Measurements from ENCODE around the gene RNF141. TPM values are rescaled to one million over a fixed set of nuclear protein-coding genes. Genes with fewer than 3 reads are reported as not detected.

RNF141 gene
- total RNA-seq, 1 donor = 34.9 TPM

GRCh38 chr11:10480026-10480425, 61.0 kb downstream of the RNF141 start:
- no peak for TF ChIP-seq CTCF (IDR thresholded peaks at IDR 0.05; ENCODE audit: insufficient read depth, low read length)
- H3K4me3 ChIP-seq (ENCODE audit: low read depth, low read length) = no peak overlapping the region
- DNase-seq (ENCODE audit: low read depth) = no peak

DNA sequence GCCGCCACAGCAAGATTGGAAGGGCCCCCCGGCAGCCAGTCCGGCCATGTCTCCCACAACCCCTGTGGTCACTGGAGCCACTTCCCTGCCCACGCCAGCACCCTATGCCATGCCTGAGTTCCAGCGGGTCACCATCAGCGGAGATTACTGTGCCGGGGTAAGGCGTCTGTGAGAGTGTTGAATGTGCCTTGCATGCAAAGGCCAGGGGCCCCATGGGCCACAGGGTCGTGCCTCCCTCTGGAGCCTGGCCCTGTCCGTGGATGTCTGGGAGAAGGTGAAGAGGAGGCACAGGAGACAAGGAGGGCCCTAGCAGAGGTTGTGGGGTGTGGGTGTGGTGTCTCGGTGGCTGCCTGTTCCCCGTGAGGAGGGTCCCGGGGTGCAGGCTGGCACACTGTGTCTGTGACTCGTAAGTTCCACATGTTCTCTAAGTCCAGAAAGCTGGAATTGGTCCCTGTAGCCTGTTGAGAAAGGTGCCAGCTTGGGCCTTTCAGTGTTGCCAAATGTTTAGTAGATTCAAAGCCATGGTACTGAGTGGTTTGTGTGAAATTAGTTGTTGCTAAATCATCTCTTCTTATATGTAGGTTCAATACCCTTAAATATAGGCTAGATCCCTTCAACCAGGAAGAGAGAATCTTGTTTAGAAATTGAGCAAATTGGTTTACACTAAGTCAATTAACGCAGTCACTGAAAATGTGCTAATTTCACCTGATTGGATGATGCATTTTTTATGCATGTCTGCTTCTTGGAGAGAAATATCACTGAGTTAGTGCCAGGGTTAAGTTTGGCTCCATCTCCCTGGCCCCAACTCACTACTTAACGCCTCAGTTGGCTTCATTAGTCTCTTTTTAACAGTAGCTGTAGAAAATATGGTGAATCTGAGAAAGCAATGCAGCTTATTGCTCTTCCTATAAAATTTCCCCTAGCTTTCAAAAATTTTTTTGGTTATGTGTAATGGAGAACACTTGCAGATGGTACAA, 62.1 kb downstream of the RNF141 start:
- no peak for DNase-seq (ENCODE audit: low read depth)
- no peak for TF ChIP-seq CTCF (IDR thresholded peaks at IDR 0.05; ENCODE audit: insufficient read depth, low read length)

GRCh38 chr11:10478066-10478465, 62.9 kb downstream of the RNF141 start:
- TF ChIP-seq CTCF (IDR thresholded peaks at IDR 0.05; ENCODE audit: insufficient read depth, low read length) = no peak
- H3K4me3 ChIP-seq (ENCODE audit: low read depth, low read length) = no peak overlapping the region
- no peak for DNase-seq (ENCODE audit: low read depth)

More for the DNA sequence above, 62.1 kb downstream of the RNF141 start:
- H3K4me3 ChIP-seq (ENCODE audit: low read depth, low read length) = no peak overlapping the region

GRCh38 chr11:10477690-10478046, 63.3 kb downstream of the RNF141 start:
- DNase-seq (ENCODE audit: low read depth) = no peak
- no peak for TF ChIP-seq CTCF (IDR thresholded peaks at IDR 0.05; ENCODE audit: insufficient read depth, low read length)

GRCh38 chr11:10476927-10477689, 63.9 kb downstream of the RNF141 start:
- DNase-seq (ENCODE audit: low read depth) = no peak
- no peak overlapping the region for H3K4me3 ChIP-seq (ENCODE audit: low read depth, low read length)
- TF ChIP-seq CTCF (IDR thresholded peaks at IDR 0.05; ENCODE audit: insufficient read depth, low read length) = no peak

More at GRCh38 chr11:10477690-10478046, 63.3 kb downstream of the RNF141 start:
- no peak overlapping the region for H3K4me3 ChIP-seq (ENCODE audit: low read depth, low read length)

DNA sequence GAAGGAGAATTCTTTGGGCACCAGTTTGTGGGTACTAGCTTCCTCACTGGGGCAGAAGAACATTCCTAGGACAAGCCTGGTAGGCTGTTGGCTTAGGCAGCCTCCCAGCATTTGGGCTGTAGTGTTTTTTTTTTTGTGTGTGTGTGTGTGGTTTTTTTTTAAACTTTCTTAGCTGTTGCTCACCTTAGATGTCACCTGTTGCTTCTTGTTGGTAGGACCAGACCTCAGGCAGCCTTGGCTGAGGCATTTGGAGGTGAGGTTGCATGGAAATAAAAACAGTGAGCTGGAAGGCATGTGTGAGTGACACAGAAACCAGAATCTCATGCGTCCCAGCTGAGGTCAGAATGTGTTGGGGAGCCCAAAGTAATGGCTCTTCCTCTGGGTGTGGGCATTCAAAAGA, 64.6 kb downstream of the RNF141 start:
- DNase-seq (ENCODE audit: low read depth) = no peak
- H3K4me3 ChIP-seq (ENCODE audit: low read depth, low read length) = no peak overlapping the region
- no peak for TF ChIP-seq CTCF (IDR thresholded peaks at IDR 0.05; ENCODE audit: insufficient read depth, low read length)
